HG02642 (cell line): ENCODE data around the gene MEI1.
"Not testable (repeated sequence)": the region's sequence is repeated elsewhere in the genome, so short reads cannot be mapped to it uniquely, and the experiment has no call there.

ENCODE experiments used
- ATAC-seq: cut with Tn5 transposase; IDR thresholded peaks from one replicate; pipeline ENCODE4 v1.9.1; 2021; ENCODE audit warnings: mild to moderate bottlenecking; ENCODE audit not compliant: unreplicated experiment, poor library complexity

Gene MEI1

DNA sequence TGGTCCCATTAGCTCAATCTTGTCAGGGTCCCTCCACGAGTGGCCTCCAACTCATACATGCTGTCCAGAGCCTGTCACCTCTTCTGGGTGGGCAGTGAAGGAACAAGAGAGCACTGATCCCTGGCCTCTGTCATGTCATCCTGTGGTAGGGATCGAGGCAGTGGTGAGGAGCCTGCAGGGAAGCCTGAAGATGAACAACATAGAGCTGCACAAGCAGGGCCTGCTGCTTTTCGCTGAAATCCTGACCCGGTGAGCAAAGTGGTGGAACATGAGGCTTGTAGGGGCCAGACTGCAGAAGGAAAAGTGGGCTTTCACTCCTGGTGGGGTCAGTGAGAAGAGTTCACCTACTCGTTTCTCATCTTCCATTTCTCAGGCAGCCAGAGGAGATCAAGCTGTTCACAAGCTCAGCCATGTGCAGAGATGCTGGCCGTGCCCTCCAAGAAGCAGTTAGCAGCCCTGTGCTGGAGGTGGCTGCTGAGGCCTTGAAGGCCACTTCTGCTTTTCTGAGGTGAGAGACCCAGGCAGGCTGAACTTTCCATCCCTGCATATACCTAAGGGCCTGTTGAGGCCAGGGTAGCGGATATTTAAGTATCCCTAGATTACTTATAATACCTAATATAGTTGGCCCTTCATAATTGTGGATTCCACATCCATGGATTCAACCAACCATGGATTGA lies 32.9 kb downstream of the MEI1 start:
- no peak for ATAC-seq

DNA sequence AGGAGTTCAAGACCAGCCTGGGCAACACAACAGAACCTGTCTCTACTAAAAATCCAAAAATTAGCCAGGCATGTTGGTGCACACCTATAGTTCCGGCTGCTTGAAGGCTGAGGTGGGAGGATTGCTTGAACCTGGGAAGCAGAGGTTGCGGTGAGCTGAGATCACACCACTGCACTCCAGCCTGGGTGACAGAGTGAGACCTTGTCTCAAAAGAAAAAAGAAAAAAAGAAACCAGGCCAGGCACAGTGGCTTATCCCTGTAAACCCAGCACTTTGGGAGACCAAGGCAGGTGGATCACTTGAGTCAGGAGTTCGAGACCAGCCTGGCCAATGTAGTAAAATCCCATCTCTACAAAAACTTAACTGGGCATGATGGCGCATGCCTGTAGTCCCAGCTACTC lies 33.9 kb downstream of the MEI1 start:
- not testable (repeated sequence) for ATAC-seq

DNA sequence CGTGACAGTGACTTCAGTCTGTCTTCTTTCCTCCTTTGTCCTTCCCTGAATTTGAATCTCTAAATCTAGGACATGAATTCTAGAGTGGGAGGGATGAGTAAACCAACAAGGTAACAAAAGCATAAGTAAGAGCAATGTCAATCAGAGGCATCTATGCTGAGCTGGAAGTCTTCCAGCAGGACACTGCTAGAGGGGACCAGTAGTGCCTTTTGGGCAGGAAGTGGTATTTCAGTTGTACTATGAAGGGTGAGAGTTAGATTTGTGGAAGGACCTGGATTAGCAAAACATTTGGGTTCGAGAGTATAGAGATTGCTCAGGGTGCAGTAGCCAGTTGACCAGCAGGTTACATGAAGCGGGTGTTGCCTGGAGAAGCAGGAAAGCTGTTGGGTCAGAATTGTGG lies 40.3 kb downstream of the MEI1 start:
- no peak for ATAC-seq

DNA sequence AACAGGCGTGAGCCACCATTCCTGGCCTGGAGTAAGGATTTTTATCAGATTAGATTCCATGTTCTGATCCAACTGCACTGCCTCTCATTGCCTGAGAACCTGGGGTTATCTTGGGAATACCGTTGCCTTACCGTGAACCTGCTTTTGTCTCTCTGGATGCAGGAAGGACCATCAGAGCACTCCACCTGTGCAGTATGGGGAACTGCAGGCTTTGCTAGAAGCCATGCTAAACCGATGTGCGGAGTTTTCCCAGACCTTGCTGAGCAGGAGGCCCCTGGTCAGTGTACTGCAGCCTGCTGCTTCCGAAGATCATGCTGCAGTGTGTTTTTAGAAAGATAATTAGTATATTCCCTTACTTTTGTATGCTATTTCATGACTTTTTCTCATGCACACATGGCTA lies 43.6 kb downstream of the MEI1 start:
- ATAC-seq = no peak

DNA sequence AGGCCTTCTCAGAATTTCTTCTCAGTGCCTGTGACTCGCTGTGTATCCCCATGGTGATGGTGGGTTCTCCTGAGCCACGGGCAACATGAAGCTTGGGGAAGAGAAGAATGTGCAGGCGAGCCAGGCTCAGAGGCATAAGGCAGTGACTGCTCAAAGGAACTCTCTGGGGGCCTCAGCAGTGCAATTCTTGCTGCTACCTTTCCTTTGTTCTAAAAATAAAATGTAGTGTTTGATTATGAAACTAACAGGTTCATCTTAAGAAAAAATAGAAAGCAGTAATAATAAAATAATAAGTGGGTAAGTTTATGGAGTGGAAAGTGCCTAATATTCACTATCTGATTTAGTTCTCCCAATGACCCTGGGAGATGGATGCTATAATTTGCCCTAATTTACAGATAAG lies 46.7 kb downstream of the MEI1 start:
- ATAC-seq = no peak

DNA sequence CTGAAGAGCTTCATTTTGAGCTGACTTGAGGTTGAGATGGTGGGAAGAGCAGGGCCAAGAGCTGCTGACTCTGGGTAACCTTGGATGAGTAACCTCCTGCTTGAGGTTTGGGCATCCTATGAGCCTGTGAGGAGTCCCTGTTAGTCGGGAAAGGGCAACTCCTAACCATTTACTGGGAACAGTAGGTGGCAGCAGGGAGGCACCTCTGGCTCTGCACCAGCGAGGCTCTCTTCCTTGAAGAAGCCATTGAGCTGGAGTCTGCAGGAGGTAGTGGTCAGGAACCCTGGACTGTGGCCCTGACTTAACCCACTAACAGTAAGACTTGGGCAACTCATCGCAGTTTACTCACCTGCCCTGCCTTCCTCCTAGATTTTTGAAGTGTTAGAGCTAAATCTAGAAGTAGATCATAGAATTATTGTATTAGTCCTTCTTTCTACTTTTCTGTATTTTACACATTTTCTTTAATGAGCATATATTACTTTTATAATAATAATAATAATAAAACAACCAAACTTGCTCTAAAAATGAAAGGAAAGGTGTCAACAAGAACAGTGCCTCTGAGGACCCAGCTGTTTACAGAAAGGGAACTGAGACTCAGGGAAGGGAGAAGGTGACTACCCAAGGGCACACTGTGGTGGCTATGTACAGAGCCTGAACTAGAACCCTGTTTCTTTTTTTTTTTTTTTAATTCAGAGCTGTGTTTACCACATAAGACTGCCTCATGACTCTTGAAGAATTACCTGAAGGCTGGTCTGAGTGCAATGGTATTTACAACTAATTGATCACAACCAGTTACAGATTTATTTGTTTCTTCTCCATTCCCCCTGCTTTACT lies 47.5 kb downstream of the MEI1 start:
- peak; percentile 85 for ATAC-seq

DNA sequence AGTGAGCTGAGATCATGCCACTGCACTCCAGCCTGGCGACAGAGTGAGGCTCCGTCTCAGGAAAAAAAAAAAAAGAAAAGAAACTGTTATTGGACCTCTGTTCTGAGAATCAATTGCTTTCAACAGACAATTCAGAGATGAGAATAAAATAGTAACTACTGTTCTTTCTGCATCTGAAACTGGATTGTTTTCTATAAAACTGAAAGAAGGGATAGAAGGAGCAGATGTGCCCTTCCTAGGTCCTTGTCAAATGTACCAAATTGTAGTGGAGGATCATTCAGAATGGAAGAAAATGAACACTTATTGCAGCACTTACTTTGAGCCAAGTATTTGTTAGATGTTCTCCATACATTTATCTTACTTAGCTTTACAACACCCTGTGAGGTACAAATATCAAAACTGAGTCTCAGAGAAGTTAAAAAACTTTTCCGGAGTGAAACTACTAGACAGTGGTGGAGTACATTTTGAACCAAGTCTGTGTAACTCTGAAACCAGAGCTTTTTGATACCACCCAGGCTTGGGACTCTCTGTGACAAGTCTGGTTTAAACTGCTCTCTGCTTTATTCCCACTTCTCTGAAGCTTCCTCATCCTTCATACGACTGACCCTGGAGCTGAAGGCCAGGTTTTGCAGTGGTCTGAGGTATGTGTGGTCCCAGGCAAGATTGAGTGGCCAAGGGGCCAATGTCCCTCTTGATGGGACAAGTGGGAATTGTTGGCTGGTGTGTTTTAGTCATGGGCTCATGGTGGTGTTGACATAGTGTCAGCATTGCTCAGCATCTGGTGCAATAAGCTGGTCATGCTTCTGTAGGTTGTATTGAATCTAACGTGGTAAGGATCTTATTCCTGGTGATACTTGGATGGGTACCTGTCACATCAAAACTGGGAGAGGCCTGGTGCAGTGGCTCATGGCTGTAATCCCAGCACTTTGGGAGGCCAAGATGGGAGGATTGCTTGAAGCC lies 53.0 kb downstream of the MEI1 start:
- ATAC-seq = no peak

DNA sequence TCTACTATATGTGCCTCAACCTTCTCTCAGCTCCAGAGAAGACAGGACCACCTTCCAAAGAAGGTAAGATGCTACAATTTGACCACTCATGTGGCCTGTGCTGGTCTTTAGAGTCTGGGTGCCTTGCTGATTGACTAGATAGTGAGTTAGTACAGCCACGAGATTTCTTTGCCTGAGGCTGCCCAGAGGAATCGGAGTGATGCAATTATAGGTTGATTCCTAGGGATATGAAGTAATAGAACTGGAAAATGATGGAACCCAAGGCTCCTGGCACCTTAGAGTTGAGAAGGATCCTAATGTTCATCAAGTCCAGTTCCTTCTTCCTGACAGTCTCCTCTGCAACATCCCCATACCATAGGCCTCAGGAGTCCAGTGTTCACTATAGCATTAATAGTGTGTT lies 54.7 kb downstream of the MEI1 start:
- no peak for ATAC-seq

DNA sequence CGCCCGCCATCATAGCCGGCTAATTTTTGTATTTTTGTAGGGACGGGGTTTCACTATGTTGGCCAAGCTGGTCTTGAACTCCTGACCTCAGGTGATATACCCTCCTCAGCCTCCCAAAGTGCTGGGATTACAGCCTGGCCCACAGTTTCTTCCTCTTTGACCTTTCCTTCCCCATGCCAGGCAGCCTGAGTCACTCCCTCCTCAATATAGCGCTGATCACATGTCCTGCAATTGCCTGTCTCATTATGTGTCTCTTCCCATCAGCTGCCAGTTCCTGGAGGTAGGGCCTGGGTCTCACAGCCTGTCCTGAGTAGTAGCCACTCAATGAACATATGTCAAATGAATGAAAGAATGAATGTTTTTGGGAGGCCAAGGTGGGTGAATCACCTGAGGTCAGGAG lies 58.2 kb downstream of the MEI1 start:
- ATAC-seq = no peak

DNA sequence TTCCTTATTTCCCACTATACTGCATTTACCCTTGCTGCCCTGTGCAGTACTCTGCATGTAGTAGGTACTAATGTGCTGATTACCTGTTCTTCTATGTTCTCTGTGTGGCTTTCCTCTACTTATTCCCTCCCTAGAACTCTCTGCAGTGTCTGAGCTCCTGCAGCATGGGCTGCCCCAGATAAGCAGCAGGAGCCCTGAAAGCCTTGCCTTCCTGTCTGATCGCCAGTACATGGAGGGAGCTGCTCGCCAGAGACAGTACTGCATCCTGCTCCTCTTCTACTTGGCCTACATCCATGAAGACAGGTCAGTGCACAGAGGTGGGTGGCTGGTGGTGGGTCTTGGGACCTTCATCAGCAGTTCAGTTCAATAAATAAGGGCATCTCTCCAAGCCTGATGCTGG lies 58.9 kb downstream of the MEI1 start:
- no peak for ATAC-seq

DNA sequence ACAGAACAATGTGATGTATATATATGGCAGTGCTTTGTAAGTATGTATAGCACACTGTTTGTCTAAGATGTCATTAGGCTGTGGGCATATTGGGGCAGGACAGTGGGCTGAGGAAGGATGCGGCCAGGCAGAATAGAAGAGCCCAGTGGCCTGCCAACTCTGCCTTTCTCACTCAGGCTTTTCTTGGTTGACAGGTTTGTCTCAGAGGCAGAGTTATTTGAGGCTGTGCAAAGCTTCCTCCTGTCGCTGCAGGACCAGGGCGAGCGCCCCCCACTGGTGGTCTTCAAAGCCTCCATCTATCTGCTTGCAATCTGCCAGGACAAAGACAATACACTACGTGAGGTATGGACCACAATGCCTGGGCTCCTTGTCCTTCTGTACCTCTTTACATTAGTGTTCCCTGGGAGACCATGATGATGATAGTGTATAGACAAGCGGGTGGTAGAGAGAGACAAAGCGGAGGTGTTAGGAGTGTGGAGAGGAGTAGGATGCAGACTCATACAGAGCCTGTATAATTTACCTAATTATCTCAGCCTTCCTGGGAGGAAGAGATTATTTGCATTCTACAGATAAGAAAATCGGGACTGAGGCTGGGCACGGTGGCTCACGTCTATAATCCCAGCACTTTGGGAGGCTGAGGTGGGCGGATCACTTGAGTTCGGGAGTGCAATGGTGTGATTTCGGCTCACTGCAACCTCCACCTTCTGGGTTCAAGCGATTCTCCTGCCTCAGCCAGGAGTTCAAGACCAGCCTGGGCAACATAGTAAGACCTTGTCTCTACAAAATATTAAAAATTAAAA lies 63.9 kb downstream of the MEI1 start:
- ATAC-seq = no peak

DNA sequence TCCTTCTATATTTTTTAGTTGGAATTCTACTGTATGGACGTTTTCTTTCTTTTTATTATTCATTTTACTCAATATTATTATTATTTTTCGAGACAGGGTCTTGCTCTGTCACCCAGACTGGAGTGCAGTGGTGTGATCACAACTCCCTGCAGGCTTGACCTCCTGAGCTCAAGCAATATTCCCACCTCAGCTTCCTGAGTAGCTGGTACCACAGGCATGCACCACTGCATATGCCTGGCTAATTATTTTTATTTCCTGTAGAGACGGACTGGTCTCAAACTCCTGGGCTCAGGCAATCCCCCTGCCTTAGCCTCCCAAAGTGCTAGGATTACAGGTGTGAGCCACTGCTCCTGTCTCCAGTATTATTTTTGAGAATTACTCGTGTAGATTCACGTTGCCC lies 67.2 kb downstream of the MEI1 start:
- no peak for ATAC-seq

DNA sequence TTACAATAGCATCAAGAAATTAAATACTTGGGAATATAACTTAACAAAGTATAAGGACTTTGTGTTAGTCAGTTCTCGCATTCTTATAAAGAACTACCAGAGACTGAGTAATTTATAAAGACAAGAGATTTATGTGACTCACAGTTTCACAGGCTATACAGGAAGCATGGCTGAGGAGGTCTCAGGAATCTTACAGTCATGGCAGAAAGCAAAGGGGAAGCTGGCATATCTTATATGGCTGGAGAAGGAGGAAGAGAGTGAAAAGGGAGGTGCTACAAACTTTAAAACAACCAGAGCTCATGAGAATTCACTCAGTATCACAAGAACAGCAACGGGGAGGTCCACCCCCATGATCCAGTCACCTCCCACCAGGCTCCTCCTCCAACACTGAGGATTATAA lies 69.1 kb downstream of the MEI1 start:
- no peak for ATAC-seq

DNA sequence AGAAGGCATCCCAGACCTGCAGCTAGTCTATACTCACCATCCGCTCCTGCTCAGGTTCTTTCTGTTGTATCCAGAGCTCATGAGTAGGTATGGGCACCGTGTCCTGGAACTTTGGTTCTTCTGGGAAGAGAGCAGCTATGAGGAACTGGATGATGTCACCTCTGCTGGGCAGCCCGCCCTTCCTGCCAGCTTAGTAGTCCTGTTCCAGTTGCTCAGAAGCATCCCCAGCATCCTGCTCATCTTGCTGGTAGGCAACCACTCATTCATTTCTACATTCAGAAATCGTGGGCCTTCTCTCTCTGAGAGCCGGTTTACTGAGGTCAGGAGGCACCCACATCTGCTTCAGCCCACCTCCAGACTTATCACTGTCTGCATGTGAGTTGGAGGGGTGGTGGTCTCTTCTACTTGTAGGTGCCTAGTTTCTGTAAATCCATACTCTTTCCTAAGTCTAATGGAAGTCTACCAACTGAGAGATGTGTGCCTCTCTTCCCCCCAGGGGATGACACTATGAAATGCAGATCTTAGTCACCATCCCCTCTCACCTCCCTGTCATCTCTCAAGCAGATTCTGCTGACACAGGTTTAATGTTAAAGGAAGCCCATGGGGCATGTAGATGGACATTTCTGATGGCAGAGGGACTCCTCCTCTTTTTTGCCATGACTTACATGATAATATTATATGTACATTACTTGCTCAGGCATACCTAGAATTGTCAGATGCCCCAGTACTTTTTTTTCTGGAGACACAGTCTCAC lies 71.6 kb downstream of the MEI1 start:
- no peak for ATAC-seq

DNA sequence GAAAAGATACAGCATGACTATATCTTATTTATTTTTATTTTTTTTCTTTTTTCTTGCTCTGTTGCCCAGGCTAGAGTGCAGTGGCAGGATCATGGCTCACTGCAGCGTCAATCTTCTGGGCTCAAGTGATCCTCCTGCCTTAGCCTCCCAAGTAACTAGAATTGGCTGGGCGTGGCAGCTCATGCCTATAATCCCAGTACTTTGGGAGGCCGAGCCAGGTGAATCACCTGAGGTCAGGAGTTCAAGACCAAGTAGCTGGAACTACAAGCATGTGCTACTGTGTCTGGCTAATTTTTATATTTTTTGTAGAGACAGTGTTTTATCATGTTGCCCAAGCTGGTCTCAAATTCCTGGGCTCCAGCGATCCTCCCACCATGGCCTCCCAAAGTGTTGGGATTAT lies 72.9 kb downstream of the MEI1 start:
- ATAC-seq = no peak

DNA sequence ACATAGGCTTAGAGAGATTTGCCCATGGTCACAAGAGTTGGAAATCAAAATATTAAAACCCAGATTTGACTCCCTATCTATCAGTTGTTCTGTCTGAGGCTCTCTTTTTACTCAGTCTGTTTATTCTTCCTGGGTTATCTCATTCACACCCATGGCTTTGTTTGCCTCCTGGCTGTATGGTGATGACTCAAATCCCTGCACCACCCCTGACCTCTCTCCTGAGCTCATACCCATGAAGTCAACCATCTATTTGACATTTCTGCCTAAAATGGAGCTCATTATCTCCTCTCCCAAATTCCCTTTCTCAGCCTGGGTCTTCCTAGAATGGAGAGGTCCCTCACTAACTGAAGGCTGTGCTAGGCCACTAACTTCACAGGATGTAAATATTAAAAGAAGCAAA lies 73.3 kb downstream of the MEI1 start:
- no peak for ATAC-seq

DNA sequence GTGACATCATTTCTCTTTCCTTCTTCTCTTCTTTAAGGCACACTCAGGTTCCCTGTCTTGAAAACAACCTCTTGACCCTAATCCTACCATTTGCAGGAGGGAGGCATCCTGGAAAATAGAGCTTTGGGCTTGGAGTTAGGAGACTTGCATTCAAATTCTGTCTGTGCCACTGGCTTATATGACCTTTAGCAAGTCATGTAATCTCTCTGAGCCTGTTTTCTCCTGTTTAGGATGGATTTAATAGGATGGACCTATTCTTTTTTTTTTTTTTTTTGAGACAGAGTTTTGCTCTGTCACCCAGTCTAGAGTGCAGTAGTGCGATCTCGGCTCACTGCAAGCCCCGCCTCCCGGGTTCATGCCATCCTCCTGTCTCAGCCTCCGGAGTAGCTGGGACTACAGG lies 76.0 kb downstream of the MEI1 start:
- ATAC-seq = no peak

DNA sequence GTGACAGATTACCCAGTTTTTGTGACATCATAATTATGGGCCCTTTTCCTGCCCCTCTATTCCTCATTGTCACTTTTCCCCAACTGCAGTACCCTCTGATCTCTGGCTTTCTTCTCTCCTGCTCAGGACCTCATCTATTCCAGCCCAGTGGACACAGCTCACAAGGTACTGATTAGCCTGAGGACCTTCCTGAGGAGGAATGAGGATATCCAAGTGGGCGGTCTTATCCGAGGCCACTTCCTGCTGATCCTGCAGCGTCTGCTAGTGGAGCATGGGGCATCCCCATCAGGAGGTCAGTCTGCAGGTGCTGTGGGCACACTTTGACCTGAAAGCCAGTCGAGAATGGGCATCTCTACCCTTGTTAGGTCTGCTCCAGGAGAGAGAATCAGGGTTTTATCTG lies 76.7 kb downstream of the MEI1 start:
- no peak for ATAC-seq

DNA sequence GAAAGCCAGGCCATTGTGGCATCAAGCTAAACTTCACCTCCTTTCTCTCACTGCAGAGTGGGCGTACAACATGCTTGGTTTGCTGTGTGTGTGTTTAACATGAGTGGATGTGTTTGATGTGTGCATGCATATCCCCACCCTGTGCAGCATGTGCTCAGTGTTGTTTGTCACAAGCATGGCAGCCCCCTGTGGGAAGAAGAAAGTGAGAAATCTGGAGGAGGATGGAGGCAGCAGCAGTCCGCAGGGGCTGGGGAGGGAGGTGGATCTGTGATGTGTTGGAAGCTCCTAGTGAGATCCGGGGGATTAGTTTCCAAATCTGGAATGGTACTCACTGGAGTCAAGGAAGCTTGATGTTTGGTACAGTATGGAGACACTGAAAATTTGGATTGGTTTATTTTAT lies 77.1 kb downstream of the MEI1 start:
- no peak for ATAC-seq
